Ovary (tissue), 3 donors: ENCODE data around the gene HMGB1.

Experiments
- EP300 ChIP-seq: sonication (generic); formaldehyde crosslinking; IDR thresholded peaks from one replicate; pipeline ENCODE4 v1.6.1; 2017; ENCODE audit warnings: antibody characterized with exemption
- POLR2A ChIP-seq: fragments of 450-650 bp; IDR thresholded peaks from one replicate; pipeline ENCODE4 v1.6.1; 2017; ENCODE audit warnings: antibody characterized with exemption, mild to moderate bottlenecking, moderate library complexity
- TF ChIP-seq, protein P1 (sequence below), 3 donors: fragments of 450-650 bp in 2 of 3; fragments of 200-600 bp in 1 of 3; IDR thresholded peaks; one replicate each; pipeline versions ENCODE4 v1.5.1 to v1.8.0; 2016 to 2022; ENCODE audit warnings: antibody characterized with exemption in 3 of 3, mild to moderate bottlenecking in 1 of 3
- donor health status: DM: no; HTN: no; CAD: no.

GRCh38 chr13:30437177-30437576 lies 28.6 kb downstream of the HMGB1 start:
- TF ChIP-seq, protein P1, sequence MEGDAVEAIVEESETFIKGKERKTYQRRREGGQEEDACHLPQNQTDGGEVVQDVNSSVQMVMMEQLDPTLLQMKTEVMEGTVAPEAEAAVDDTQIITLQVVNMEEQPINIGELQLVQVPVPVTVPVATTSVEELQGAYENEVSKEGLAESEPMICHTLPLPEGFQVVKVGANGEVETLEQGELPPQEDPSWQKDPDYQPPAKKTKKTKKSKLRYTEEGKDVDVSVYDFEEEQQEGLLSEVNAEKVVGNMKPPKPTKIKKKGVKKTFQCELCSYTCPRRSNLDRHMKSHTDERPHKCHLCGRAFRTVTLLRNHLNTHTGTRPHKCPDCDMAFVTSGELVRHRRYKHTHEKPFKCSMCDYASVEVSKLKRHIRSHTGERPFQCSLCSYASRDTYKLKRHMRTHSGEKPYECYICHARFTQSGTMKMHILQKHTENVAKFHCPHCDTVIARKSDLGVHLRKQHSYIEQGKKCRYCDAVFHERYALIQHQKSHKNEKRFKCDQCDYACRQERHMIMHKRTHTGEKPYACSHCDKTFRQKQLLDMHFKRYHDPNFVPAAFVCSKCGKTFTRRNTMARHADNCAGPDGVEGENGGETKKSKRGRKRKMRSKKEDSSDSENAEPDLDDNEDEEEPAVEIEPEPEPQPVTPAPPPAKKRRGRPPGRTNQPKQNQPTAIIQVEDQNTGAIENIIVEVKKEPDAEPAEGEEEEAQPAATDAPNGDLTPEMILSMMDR (IDR thresholded peaks at IDR 0.05): no peak
- TF ChIP-seq EP300: no peak
- no peak for TF ChIP-seq POLR2A
